GM21619 (cell line): ENCODE results near the gene COL25A1.
"Not testable (repeated sequence)": the region's sequence is repeated elsewhere in the genome, so short reads cannot be mapped to it uniquely, and the experiment has no call there.

Experiments
- ATAC-seq: cut with Tn5 transposase; IDR thresholded peaks from one replicate; pipeline ENCODE4 v1.9.1; 2021; ENCODE audit not compliant: unreplicated experiment

Gene COL25A1

DNA sequence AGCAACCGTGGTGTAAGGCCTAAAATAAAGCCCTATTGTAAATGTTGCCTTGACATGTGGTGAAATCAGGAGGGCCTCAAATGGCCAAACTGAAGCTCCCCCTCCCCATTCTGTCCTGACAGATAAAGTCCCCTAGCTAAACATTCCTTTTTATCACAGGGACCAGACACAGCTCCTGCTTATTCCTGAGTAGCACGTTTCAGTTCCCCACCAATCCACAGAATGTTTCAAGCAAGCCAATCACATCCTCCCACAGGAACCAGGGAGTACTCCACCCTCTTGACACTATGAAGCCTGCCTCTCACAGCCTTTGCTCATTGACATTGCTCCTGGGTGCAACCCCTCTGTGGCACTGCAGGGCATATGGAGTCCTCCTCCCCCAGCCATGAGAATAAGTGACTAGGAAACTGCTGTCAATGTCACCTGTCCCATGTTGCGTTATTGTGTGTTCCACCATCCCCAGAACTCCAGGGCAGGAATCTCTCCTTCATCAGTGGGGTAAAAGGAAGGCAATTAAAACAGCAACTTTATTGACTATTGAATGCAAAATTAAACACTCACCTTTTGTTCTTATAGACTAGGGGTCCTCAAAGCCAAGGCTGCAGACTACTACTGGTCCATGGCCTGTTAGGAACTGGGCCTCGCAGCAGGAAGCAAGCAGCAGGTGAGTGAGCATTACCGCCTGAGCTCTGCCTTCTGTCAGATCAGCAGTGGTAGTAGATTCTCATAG, 128.1 kb downstream of the COL25A1 start:
- no peak for ATAC-seq

DNA sequence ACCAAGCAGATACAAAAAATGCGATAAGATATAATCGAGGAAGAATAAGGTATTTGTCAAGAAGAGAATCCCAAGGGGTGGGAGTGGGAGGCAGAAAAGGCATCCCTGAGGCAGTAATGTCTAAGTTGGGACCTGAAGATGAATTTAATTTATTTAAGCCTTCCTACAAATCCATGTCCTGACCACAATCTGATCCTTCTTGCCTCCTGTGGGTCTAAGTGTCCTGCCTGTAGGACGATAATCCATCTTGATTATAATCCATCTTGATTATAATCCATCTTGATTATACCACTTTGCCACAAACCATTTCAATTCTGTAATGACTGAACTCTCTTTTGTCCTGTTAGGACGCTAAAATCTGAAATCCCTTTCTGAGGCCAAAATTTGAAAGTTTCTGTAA, 130.2 kb downstream of the COL25A1 start:
- ATAC-seq, result no peak

DNA sequence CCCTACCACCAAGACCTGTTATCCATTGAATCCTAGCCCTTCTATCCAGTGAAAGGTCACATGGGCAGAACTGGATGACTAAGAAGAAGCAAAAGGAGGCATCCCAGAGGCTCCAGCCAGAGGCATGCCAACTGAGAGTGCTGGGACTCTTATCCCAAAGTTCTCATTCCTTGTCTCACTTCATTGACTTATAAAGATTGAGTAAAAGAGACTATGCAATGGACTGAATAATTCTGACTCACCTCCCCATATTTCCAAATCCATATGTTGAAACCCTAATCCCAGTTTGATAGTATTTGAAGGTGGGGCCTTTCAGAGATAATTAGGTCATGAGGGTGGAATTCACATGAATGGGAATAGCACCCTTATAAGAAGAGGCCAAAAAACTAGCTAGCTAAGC, 131.4 kb downstream of the COL25A1 start:
- no peak for ATAC-seq

DNA sequence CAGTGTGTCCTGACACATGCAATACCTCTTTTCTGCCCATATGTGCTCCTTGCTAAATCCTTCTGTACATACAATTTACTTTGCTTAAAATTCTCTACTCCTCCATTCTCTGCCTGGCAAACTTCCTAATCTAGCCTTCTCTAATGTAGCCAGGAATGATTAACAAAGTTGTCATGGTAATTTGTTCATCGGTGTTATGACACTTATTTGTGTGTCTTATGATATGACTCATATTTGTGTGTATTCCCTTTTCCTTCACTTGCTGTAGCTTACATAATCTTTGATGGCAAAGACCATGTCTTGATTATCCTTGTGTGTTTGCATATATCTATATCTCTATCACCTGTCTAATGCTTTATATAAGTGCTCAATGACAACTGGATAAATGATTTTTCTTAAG, 133.3 kb downstream of the COL25A1 start:
- no peak for ATAC-seq

DNA sequence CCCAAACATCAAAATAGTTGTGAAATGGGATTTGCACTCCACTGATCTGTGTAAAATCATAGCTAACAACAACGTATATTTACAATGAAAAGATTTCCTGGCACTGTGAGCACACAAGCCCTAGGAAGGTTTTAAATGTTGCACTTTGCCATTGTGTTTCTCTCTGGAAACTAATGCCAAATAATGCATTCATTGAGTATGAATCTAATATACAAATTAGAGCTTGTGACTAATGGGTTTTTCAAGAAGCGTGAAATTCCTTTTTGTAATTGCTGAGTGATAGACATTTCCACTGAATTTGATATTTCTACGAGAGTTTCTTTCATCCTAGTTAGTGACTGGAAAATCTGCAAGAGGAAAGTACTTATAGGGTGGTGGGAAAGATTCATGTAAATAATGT, 135.9 kb downstream of the COL25A1 start:
- ATAC-seq, result no peak

DNA sequence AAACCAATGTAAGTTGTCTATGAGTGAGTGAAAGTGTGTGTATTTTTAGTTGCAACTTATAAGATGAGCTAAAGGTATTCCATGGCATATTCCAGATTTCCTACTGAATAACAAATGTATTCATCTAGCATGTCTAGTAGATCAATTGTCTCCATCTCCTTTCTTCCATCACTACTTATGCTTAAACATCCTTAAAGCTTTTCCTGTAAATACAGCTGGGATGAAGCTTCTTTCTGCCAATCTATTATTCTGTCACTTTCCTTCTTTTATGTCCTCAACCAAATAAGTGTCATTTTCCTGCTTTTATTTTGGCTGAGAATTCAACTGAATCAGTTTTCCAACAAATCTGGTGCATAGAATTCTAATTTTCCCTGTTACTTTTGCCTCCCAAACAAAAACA, 136.3 kb downstream of the COL25A1 start:
- no peak for ATAC-seq

DNA sequence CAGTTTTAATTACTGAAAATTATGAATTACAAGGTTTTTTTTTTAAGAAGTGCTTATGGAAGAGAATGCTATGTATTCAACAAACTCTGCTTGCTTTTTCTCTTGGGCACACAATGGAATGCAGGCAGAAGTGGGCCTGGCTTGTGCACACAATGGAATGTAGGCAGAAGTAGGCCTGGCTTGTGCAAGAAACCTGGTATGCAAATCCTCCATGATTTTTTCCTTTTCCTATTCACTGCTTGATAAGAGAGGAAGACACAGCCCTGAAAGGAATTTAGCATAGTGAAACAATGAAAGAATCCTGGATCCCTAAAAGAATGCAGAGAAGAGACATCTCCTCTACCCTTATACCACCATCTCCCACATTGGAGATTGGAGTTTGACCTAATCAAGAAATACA, 138.4 kb downstream of the COL25A1 start:
- no peak for ATAC-seq

DNA sequence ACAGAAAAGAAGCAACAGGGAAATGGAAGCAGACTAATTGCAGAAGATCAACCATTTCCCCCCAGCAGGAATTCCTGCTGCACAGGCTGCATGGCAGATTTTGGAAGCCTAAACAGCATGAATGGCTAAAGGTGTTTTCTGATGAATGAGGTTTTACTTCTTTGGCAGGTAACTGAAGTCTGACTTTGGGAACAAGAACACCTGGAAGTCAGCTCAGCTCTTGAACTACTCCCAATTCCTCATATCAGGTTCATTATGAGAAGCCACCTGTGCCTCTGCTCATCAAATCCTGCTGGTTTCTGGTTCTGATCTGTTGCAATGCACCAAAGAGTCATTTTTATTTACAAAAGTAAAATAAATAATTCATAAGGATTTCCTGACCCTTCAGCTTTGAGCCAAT, 139.0 kb downstream of the COL25A1 start:
- ATAC-seq, result no peak

DNA sequence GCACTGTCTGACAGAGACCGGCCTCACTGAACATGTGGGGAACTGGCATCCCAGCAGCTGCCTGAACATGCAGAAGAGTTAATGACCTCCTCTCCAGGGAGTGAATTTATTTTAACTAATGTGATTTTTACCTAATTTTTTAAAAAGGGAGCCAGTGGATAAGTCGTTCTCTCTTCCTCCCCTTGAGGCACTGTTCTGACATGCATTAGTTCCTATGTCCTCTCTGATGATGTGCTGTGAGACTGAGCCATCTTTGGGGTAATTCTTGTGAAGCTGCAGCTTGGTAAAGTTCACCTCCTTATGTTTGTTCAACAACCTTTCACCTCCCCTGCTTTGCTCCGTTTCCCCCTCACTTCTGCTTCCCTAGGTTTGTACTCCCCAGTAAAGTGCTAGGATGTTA, 139.7 kb downstream of the COL25A1 start:
- ATAC-seq, result no peak

DNA sequence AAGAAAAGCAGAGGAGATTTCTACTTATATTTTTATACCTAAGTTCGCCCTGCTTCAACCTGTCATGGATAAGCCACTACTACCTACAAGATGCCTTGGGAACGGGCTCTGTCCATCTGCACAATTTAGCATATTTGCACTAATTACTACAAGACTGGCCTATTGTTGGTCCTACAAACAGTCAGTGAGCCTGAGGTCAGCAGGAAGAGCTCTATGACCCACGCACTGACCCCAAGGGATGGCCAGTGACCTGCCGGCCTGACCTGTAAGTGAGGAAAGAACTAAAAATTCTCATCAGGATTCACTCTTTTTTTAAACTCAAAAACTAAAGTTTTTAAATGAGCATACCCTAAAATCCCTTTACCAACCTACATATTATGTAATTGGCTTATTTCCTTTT, 142.0 kb downstream of the COL25A1 start:
- no peak for ATAC-seq

DNA sequence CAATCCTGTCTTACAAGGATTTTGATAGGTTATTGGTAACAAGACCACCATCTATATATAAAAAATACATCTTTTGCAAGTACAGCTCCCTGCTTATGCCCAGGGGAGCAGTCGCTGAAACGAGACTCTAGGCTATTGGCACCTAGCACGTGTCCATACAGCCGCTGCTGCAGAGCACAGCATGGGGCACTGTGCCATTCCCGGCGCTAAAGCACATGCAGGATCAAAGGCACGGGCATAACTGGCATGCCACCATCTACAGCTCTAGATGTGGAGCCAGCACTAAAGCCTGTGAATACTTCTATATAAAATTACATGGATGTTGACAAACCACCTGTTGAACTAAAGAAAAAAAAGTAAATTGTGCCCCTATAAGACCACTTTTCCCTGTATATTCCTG, 144.8 kb downstream of the COL25A1 start:
- ATAC-seq, result no peak

DNA sequence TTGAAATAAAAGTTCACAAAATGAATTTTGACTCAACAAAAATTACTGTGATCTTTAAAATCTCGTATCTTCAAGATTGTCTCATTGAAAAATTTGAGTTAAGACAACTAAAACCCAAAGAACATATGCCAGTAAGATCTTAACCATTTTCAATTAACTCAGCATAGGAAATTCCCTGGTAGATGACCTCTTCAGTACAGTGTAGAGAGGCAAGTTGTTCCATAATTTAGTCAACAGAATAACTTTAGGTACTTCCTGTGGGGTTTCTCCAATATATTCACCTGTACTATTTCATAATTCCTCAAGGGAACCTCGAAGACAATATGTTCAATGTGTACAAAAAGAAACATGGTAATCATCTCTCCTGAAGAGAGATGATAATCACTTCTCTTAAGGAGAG, 145.3 kb downstream of the COL25A1 start:
- no peak for ATAC-seq

DNA sequence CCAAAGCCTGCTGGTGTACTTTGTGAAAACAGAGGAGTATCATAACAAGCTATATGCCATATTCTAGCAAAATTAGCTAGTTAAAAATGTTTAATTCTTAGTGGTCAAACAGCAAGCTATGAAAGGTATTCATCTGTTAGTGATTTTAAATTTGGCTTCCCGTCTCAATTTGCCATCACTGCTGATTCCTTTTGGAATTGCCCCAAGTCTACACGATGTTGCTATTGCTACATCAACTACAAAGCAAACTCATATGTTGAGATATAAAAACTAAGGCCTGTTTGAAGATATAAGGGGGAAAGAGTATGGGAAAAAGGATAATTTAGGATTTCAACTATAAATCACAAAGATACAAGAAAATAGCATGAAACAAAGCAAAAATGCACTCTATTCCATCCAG, 146.1 kb downstream of the COL25A1 start:
- no peak for ATAC-seq

DNA sequence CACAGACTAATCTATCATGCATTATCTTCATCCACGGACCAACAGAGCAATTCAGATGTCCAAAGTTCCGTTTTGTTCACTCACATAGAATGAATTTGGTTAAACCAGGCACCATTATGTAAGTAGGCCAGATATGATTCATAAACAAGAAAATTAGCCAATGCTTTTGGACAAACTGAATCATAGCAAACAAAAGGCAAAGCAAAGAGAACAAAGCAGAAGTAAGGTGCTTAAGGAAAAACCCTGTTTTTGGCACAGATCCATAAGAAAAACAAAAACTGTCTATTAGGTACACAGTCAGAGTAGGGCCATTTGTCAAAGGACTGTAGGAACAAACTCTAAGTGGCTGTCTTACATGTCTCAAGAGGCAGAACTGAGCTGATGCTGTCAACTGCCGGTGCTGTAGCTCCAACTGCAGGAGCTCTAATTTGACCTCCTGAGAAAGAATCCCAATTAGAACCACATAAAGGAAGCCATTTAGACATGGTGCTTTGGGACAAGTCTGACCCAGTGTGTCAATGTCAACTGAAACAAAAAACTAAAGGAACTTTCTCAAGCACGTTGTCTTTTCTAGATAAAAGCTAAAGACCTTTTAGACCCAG, 146.7 kb downstream of the COL25A1 start:
- ATAC-seq, result no peak

DNA sequence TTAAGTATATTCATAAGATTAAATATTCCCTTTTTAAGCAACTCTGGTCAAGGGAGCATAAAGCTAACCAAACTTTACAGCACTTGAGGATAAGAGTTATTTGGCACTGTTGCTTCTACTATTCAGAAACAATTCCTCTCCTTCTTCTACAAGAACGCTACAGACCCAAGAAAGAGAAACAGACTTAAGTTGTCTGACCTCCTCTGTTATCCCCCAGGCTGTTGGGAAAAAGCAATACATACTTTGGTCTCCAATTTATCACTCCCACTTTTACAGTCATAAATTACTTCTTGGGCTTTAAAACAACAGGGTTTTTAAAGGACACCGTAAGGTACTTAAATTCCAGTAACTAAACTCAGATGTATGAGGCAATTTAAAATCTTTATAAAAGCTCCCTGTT, 147.4 kb downstream of the COL25A1 start:
- no peak for ATAC-seq

DNA sequence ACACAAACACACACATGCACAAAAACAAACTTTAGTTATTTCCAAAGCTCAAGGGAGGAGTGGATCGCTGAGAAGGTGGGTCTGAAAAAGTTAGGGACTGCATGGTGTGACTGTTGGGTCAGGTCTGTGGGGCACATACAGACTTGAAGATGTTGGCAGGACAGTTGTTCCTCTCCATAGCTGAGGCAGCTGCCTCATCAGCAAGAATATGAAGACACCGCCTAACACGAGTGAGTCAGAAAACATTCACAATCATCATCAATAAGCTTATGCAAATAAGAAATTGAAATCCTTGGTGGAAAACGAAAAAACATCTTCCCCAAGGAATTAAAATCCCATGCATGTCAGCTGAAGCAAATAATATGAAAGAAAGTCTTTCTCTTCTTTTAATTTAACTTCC, 148.0 kb downstream of the COL25A1 start:
- no peak for ATAC-seq

DNA sequence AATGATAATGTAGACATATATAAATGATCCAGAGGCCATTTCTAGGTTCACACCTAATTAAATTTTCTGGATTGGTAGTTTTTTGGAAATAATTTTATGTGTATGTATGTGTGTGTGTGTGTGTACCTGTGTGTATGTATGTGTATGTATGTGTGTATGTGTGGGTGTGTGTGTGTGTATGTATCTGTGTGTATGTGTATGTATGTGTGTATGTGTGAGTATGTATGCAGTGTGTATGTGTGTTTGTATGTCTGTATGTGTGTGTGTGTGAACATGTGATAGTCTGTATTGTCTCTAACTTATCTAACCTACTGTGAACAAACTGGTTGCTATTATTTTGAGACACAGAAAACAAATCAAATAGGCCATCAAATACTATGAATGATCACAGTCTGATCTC, 152.6 kb downstream of the COL25A1 start:
- ATAC-seq, result no peak

DNA sequence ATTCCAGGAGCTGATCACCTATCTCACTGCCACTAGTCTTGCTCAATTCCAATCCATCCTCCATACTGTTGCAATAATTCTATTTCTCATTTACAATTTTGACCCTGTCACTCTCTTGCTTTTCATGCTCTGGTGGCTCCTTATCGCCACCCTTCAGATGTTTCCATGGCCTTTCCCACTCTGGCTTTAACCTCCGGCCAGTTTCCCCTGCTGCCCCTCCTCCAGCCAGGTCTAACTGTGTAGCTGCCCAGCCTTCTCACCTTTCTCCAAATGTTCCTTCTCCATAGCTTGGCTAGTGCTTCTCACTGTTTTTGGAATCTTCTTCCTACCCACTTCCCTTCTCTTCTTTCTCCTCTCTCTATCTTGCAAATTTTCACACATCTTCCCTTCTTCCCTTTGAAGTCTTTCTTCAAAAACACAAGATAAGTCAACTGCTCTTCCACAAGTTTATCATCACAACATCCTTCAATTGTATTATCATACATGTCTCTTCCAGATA, 153.8 kb downstream of the COL25A1 start:
- ATAC-seq, result no peak

DNA sequence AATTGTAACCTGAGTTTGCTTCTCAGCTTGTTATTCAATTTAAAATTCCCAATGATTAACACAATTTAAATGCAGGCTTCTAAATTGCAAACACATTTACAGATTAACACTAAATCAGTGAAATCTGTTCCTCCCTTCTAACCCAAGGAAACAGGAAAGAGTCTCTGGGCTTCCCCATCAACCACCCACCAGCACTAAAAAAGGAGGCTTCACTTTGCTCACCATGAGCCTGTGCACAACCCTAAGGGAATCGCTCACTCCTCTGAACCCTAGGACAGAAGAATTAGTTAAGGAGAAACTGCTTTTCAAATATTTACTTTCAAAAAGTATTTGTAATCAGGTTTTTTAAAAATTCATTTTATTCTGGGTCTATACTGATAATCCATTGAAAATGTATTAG, 155.3 kb downstream of the COL25A1 start:
- no peak for ATAC-seq

DNA sequence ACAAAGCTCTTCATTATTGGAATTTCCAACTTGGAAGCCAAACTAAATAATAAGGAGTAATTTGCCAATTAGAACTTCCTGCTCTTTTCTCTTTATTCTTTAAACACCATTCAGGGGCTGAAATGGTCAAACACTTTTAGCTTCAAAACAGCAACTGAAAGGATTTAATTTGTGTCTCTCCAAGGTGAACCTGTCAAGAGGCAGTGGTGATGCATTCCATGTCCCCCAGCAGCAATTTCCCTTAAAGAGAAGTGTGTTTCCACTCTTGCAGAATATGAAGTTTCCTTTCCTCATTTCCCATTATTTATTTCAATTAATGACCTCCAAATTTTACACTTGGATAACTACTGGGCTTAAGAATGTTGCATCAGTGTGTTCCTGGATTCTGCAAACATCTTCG, 156.0 kb downstream of the COL25A1 start:
- ATAC-seq, result no peak

DNA sequence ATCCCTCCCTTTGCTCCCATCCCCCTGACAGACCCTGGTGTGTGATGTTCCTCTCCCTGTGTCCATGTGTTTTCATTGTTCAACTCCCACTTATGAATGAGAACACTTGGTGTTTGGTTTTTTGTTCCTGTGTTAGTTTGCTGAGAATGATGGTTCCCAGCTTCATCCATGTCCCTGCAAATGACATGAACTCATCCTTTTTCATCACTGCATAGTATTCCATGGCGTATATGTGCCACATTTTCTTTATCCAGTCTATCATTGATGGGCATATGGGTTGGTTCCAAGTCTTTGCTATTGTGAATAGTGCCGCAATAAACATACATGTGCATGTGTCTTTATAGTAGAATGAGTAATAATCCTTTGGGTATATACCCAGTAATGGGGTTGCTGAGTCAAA, 164.3 kb downstream of the COL25A1 start:
- not testable (repeated sequence) for ATAC-seq

DNA sequence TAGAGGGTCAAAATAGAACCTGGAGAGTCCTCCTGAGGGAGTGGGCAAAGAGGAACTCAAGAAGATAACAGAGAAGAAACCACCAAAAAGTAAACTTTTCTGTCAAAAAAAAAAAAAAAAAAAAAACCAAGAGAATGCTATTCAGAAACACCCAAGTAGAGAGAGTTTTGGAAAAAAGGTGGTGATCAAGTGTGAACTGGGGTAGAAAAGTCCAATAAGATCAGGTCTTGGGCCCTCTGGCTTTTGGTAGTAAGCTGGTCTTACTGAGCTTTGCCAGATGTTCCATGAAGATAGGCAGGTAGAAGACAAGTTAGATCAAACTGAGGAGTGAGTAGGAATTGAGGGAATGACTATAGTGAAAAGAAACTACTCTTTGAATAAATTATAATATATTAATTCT, 167.5 kb downstream of the COL25A1 start:
- no peak for ATAC-seq

DNA sequence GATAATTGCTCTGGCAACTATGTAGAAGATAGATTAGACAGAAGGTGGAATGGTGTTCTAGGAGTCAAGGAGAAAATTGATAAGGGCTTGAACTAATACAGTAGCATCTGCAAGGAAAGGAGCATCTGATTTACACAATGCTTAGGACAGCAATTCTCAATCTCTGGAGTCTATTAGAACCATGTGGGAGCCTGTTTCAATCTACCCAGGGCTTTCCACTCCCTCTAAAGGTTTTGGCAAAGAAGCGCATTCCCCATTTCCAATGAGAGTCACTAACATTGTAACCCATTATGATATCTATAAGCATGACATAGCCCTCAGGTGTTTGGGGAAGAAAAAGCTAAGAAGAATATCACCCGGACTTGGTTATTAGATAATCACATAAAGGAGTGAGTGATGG, 168.2 kb downstream of the COL25A1 start:
- ATAC-seq, result no peak
